ENCODE results near the gene RNF144A. TPM values are rescaled to one million over a fixed set of nuclear protein-coding genes. Genes with fewer than 3 reads are reported as not detected.

RNF144A gene
- total and polyA plus RNA-seq, 2 donors (not counting 1 experiment from before 2014, with no cell fraction given): 0.17 to 0.24 TPM

GRCh38 chr2:6944555-6944954 is 27.3 kb downstream of the RNF144A start:
- no peaks in the 10 kb centered on the region for H3K79me2 ChIP-seq (ENCODE audit: control insufficient read depth, insufficient read depth, low read length)
- H3K4me1 ChIP-seq (ENCODE audit: control insufficient read depth, extremely low read depth, insufficient read depth, low read length): no peaks in the 10 kb centered on the region
- no peak overlapping the region for H3K9ac ChIP-seq (ENCODE audit: insufficient read depth, low read length)
- no peak for DNase-seq (ENCODE audit: low read depth in 2 of 2)
- no peak overlapping the region for H3K27ac ChIP-seq (ENCODE audit: insufficient read depth, low read length)
- no peaks in the 10 kb centered on the region for H4K20me1 ChIP-seq (ENCODE audit: control insufficient read depth, extremely low read depth, insufficient read depth, low read length)
- no peaks in the 10 kb centered on the region for H3K36me3 ChIP-seq (ENCODE audit: control insufficient read depth, insufficient read depth, low read length)
- TF ChIP-seq CTCF (conservative IDR thresholded peaks at IDR 0.05 in 1 of 2, IDR thresholded peaks at IDR 0.05 in 1 of 2; ENCODE audit: low read depth in 1 of 2, low read length in 2 of 2) (no peak), EZH2 (IDR thresholded peaks at IDR 0.05; ENCODE audit: low read length, missing control alignments) (no peak)
- no peak overlapping the region for H2AFZ ChIP-seq (ENCODE audit: low read length)
- H3K4me2 ChIP-seq (ENCODE audit: extremely low read depth, insufficient read depth, low read length): no peak overlapping the region
- no peaks in the 10 kb centered on the region for H3K9me3 ChIP-seq (ENCODE audit: control insufficient read depth, insufficient read depth, low read depth, low read length)
- no peak overlapping the region for H3K4me3 ChIP-seq (replicated peaks in 1 of 4; ENCODE audit: control extremely low read depth in 1 of 4, insufficient read depth in 1 of 4, low read depth in 3 of 4, low read length in 4 of 4)
- peaks cover 11% of the 10 kb centered on the region for H3K27me3 ChIP-seq (ENCODE audit: control insufficient read depth, insufficient read depth, low read length)

- Histone ChIP-seq H3K9me3 (ENCODE audit: control insufficient read depth, insufficient read depth, low read depth, low read length) (no peaks in the 10 kb centered on the region), H3K79me2 (ENCODE audit: control insufficient read depth, insufficient read depth, low read length) (no peaks in the 10 kb centered on the region), H4K20me1 (ENCODE audit: control insufficient read depth, extremely low read depth, insufficient read depth, low read length) (no peaks in the 10 kb centered on the region), H2AFZ (ENCODE audit: low read length) (no peak overlapping the region), H3K4me1 (ENCODE audit: control insufficient read depth, extremely low read depth, insufficient read depth, low read length) (no peaks in the 10 kb centered on the region), H3K9ac (ENCODE audit: insufficient read depth, low read length) (no peak overlapping the region), H3K27ac (ENCODE audit: insufficient read depth, low read length) (no peak overlapping the region), H3K36me3 (ENCODE audit: control insufficient read depth, insufficient read depth, low read length) (no peaks in the 10 kb centered on the region), H3K4me3 (replicated peaks in 1 of 4; ENCODE audit: control extremely low read depth in 1 of 4, insufficient read depth in 1 of 4, low read depth in 3 of 4, low read length in 4 of 4) (no peak overlapping the region), H3K4me2 (ENCODE audit: extremely low read depth, insufficient read depth, low read length) (no peak overlapping the region), H3K27me3 (ENCODE audit: control insufficient read depth, insufficient read depth, low read length) (peaks cover 11% of the 10 kb centered on the region)
- TF ChIP-seq EZH2 (IDR thresholded peaks at IDR 0.05; ENCODE audit: low read length, missing control alignments) (no peak), CTCF (conservative IDR thresholded peaks at IDR 0.05 in 1 of 2, IDR thresholded peaks at IDR 0.05 in 1 of 2; ENCODE audit: low read depth in 1 of 2, low read length in 2 of 2) (no peak)
- no peak for DNase-seq (ENCODE audit: low read depth in 2 of 2)
These were observed 28.0 kb downstream of the RNF144A start for GRCh38 chr2:6945087-6945813.

GRCh38 chr2:6945821-6946220 is 28.6 kb downstream of the RNF144A start:
- Histone ChIP-seq H3K27ac (ENCODE audit: insufficient read depth, low read length) (no peak overlapping the region), H3K4me1 (ENCODE audit: control insufficient read depth, extremely low read depth, insufficient read depth, low read length) (no peaks in the 10 kb centered on the region), H3K9me3 (ENCODE audit: control insufficient read depth, insufficient read depth, low read depth, low read length) (no peaks in the 10 kb centered on the region), H2AFZ (ENCODE audit: low read length) (no peak overlapping the region), H3K4me3 (replicated peaks in 1 of 4; ENCODE audit: control extremely low read depth in 1 of 4, insufficient read depth in 1 of 4, low read depth in 3 of 4, low read length in 4 of 4) (no peak overlapping the region), H3K79me2 (ENCODE audit: control insufficient read depth, insufficient read depth, low read length) (no peaks in the 10 kb centered on the region), H3K27me3 (ENCODE audit: control insufficient read depth, insufficient read depth, low read length) (peaks cover 9% of the 10 kb centered on the region), H3K36me3 (ENCODE audit: control insufficient read depth, insufficient read depth, low read length) (no peaks in the 10 kb centered on the region), H3K9ac (ENCODE audit: insufficient read depth, low read length) (no peak overlapping the region), H3K4me2 (ENCODE audit: extremely low read depth, insufficient read depth, low read length) (no peak overlapping the region), H4K20me1 (ENCODE audit: control insufficient read depth, extremely low read depth, insufficient read depth, low read length) (no peaks in the 10 kb centered on the region)
- DNase-seq (ENCODE audit: low read depth in 2 of 2): no peak
- TF ChIP-seq CTCF (conservative IDR thresholded peaks at IDR 0.05 in 1 of 2, IDR thresholded peaks at IDR 0.05 in 1 of 2; ENCODE audit: low read depth in 1 of 2, low read length in 2 of 2) (no peak), EZH2 (IDR thresholded peaks at IDR 0.05; ENCODE audit: low read length, missing control alignments) (no peak)
